Gastrocnemius medialis (tissue), 4 donors: Measurements from ENCODE around the gene BSX. TPM values are rescaled to one million over a fixed set of nuclear protein-coding genes. Genes with fewer than 3 reads are reported as not detected.

ENCODE experiments used
- ATAC-seq, 2 donors: fragments of 150-250 bp; one replicate each; pipeline ENCODE4 v1.9.1; 2016
- DNase-seq, 2 donors: peaks; one replicate each; pipeline ENCODE4 v3.0.0-alpha.2; 2019
- H3K27ac ChIP-seq, 4 donors: fragments of 200-600 bp; sonication (generic); 1 replicate in 1 of 4; 2 replicates in 3 of 4; pipeline ENCODE4 v1.5.1; 2016 to 2018; ENCODE audit warnings: mild to moderate bottlenecking in 2 of 4, moderate library complexity in 1 of 4
- H3K27me3 ChIP-seq, 3 donors: fragments of 200-600 bp; sonication (generic) in 2 of 3; 1 replicate in 1 of 3; 2 replicates in 2 of 3; pipeline versions ENCODE4 v1.5.1 to v1.6.0; 2016 to 2019; ENCODE audit warnings: mild to moderate bottlenecking in 1 of 3, moderate library complexity in 1 of 3
- H3K36me3 ChIP-seq, 2 donors: fragments of 200-600 bp; sonication (generic) in 1 of 2; one replicate each; pipeline ENCODE4 v1.5.1; 2017 to 2018
- H3K4me1 ChIP-seq, 2 donors: fragments of 200-600 bp; sonication (generic) in 1 of 2; one replicate each; pipeline ENCODE4 v1.5.1; 2016 to 2017; ENCODE audit warnings: mild to moderate bottlenecking in 2 of 2
- H3K4me3 ChIP-seq, 4 donors: fragments of 200-600 bp; sonication (generic) in 3 of 4; 1 replicate in 1 of 4; 2 replicates in 3 of 4; pipeline ENCODE4 v1.5.1; 2016 to 2019; ENCODE audit warnings: mild to moderate bottlenecking in 2 of 4
- H3K9me3 ChIP-seq, 3 donors: fragments of 200-600 bp; sonication (generic) in 2 of 3; 1 replicate in 1 of 3; 2 replicates in 2 of 3; pipeline ENCODE4 v1.5.1; 2016 to 2019
- CTCF ChIP-seq, 5 experiments: fragments of 450-650 bp in 3 of 5; fragments of 200-600 bp in 2 of 5; sonication (generic) in 2 of 5; IDR thresholded peaks in 4 of 5; conservative IDR thresholded peaks in 1 of 5; 1 replicate in 4 of 5; 2 replicates in 1 of 5; pipeline ENCODE4 v1.5.1; 2016 to 2019; ENCODE audit warnings: antibody characterized with exemption in 5 of 5, mild to moderate bottlenecking in 3 of 5, moderate library complexity in 3 of 5
- POLR2A ChIP-seq, 2 donors: fragments of 450-650 bp; IDR thresholded peaks; one replicate each; pipeline ENCODE4 v1.6.1; 2017; ENCODE audit warnings: antibody characterized with exemption in 2 of 2, mild to moderate bottlenecking in 2 of 2, moderate library complexity in 2 of 2
- in situ Hi-C, 4 donors: fragments of 200-750 bp; cut with MboI; loops; one replicate each; pipeline versions ENCODE4 v1.15.0 to v1.8.0; 2017; ENCODE audit warnings: low sequenced_read_pairs in 4 of 4
- intact Hi-C: fragments of 100-400 bp; cut with DNase I; formaldehyde crosslinking; loops from one replicate; pipeline ENCODE4 v1.15.1; 2023; ENCODE audit warnings: low total_unique reads
- total RNA-seq, 4 donors: library from RNA; depleted of rRNA; stranded (reverse); fragments of >200 nt; gene quantifications; one replicate each; pipeline versions ENCODE4 v1.1.0 to v1.2.3, GENCODE V29; 2016

The BSX gene
- total RNA-seq, 4 donors from 2014 or later: not detected

GRCh38 chr11:122937983-122938382, 43.7 kb downstream of the BSX start:
- intact Hi-C loops: no loop called here
- TF ChIP-seq POLR2A (IDR thresholded peaks at IDR 0.05) (no peak), CTCF (IDR thresholded peaks at IDR 0.05 in 4 of 5, conservative IDR thresholded peaks at IDR 0.05 in 1 of 5) (no peak)
- in situ Hi-C loops: no loop called here

DNA sequence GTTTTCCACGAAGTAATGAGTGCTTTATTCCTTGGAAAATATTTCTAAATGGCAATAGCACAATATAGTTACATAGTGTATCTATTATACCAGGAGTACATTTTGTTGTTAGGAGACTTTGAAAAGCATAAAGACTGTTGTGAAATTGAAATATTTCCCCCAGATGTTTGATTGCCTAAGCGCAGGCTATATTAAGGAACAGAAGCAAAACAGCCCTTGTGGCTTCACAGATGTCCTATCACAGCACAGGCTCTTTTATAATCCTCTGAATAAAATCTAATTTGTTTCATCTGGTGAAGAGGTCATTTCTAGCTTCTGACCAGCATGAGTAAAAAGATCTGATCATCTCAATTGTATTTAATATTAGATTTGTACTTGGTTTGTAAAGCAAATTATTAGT, 48.2 kb downstream of the BSX start:
- ATAC-seq (peak; percentile 33 to 42), DNase-seq (no peak)
- intact Hi-C loops (no loop called here), in situ Hi-C loops (no loop called here)
- Histone ChIP-seq H3K27ac (no peak overlapping the region), H3K27me3 (no peaks in the 10 kb centered on the region), H3K4me1 (no peaks in the 10 kb centered on the region), H3K9me3 (no peaks in the 10 kb centered on the region), H3K36me3 (no peaks in the 10 kb centered on the region), H3K4me3 (no peak overlapping the region)
- TF ChIP-seq POLR2A (IDR thresholded peaks at IDR 0.05) (no peak), CTCF (IDR thresholded peaks at IDR 0.05 in 4 of 5, conservative IDR thresholded peaks at IDR 0.05 in 1 of 5) (no peak)

More at GRCh38 chr11:122937983-122938382, 43.7 kb downstream of the BSX start:
- Histone ChIP-seq H3K36me3 (no peaks in the 10 kb centered on the region), H3K27ac (no peak overlapping the region), H3K4me1 (no peaks in the 10 kb centered on the region), H3K27me3 (peaks cover 0 to 3% (median 0%) of the 10 kb centered on the region in 3 donors), H3K9me3 (no peaks in the 10 kb centered on the region), H3K4me3 (no peak overlapping the region)
- DNase-seq (no peak), ATAC-seq (no peak)

- in situ Hi-C loops: no loop called here
- Histone ChIP-seq H3K27ac (no peak overlapping the region), H3K27me3 (no peaks in the 10 kb centered on the region), H3K36me3 (no peaks in the 10 kb centered on the region), H3K9me3 (no peaks in the 10 kb centered on the region), H3K4me1 (no peaks in the 10 kb centered on the region), H3K4me3 (no peak overlapping the region)
- ATAC-seq: no peak
- intact Hi-C loops: no loop called here
- no peak for DNase-seq
- TF ChIP-seq CTCF (IDR thresholded peaks at IDR 0.05 in 4 of 5, conservative IDR thresholded peaks at IDR 0.05 in 1 of 5): no peak
- no peak for TF ChIP-seq POLR2A (IDR thresholded peaks at IDR 0.05)
Measured at GRCh38 chr11:122931510-122931909, 50.1 kb downstream of the BSX start.

Other genes starting within 250 kb of the BSX start
- gene CRTAM, start 143.3 kb downstream of the BSX start, total RNA-seq: 1 to 10 TPM in 1 of 4 donors, not detected in 3; 1.0 TPM
- gene JHY, start 99.1 kb downstream of the BSX start, total RNA-seq: 1 to 10 TPM in 1 of 4 donors, under 1 TPM in 3; 0.16 to 1.3 (median 0.22) TPM
- 1,000 to 10,000 TPM; 1,017 to 1,596 (median 1,399) TPM for gene HSPA8, start 80.3 kb upstream of the BSX start, total RNA-seq
- 10 to 100 TPM in 1 of 4 donors, 1 to 10 TPM in 3; 2.3 to 12.5 (median 4.4) TPM for gene CLMP, start 213.4 kb upstream of the BSX start, total RNA-seq